Vagina (tissue), 2 donors: ENCODE results near the gene CXCR6.

Experiments used
- CTCF ChIP-seq, 3 experiments: fragments of 450-650 bp in 2 of 3; fragments of 200-600 bp in 1 of 3; sonication (generic) in 1 of 3; IDR thresholded peaks; one replicate each; pipeline ENCODE4 v1.5.1; 2017 to 2019; ENCODE audit warnings: antibody characterized with exemption in 3 of 3, mild to moderate bottlenecking in 2 of 3, moderate library complexity in 2 of 3
- POLR2A ChIP-seq, 2 donors: fragments of 450-650 bp; IDR thresholded peaks; one replicate each; pipeline ENCODE4 v1.6.1; 2017; ENCODE audit warnings: antibody characterized with exemption in 2 of 2, mild to moderate bottlenecking in 2 of 2, moderate library complexity in 2 of 2

DNA sequence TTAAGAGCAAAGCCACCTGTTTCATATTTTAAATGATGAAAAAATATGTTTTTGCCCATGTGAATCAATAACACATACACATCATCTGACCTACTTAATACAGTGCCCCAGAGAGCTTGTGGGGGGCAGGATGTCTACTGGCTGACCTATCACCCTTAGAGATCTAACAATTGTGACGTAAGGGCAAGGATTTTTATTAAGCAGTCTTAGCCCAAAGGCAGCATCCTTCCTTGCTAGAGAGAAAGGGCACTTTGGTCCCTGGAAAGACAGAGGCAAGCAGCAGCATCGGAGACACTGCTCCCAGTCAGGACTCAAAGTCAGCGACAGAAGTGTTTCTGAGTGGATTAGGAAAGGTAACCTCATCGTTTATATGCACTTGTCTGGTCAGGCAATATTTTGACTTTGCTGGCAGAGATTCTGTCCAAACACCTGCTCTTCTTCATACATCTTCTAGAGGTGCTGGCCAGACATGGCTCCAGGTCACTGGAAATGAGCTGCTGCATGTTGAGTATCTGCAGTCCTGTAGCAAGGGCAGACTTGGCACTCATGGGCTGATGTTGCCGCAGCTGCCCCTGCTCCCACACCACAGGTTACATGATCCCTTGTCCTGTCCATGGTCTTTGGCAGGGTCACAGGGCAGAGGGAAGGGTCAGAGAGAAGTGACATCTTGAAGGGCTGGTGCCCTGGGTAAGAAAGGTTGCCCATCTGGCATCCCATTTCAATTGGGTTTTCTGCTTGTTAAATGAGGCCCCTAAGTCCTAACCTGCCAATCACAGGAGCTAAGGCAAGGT, 1.8 kb downstream of the CXCR6 start:
- TF ChIP-seq POLR2A (IDR thresholded peaks at IDR 0.05) = no peak
- no peak for TF ChIP-seq CTCF (IDR thresholded peaks at IDR 0.05)
